NCI-H1105 (cell line): ENCODE measurements around the gene WWOX.
"Not testable (repeated sequence)": the region's sequence is repeated elsewhere in the genome, so short reads cannot be mapped to it uniquely, and the experiment has no call there.

ENCODE experiments used
- DNase-seq: peaks from one replicate; lab custom pipeline; 2025; lab: John Stamatoyannopoulos, UW

Gene WWOX

DNA sequence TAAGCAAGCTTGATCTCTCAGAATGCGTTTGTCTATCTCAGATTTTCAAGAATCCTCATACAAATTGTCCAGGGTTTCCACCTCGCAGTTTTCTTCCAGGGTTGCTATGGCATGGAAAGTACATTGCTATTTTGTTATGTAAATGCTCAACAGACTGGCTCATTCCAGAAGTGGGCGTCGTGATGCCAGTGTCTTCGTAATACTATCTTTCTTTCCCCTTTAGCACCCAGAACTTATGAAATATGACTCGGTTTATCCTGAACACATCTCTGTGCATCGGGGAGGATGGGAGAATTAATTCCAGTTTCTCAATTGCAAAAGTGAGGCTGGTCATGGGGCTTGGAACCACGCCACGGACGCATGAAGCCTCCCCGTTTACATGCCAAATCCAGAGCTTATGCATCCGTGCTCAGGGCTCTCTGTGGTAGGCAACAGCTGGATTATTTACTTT is 405.0 kb downstream of the WWOX start:
- DNase-seq, result no peak

DNA sequence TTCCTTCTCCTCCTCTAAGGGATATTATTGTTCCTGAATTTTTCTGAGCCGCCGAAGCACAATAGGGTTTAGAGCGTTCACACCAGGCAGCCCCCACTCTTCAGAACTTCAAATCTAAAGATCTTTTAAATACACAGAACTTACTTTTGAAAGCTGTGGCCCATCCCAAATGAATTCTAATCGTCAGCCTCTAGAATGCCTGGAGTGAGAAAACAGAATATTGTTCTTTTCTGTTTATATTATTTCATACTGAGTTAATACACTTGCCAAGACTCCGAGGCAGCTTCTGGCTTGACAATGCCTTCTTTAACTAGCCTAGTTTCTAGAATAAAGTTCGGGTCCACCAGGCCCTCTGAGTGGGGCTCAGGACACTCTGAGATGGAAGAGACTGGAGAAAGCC is 405.6 kb downstream of the WWOX start:
- no peak for DNase-seq

GRCh38 chr16:78505544-78506366 is 406.3 kb downstream of the WWOX start:
- no peak for DNase-seq

DNA sequence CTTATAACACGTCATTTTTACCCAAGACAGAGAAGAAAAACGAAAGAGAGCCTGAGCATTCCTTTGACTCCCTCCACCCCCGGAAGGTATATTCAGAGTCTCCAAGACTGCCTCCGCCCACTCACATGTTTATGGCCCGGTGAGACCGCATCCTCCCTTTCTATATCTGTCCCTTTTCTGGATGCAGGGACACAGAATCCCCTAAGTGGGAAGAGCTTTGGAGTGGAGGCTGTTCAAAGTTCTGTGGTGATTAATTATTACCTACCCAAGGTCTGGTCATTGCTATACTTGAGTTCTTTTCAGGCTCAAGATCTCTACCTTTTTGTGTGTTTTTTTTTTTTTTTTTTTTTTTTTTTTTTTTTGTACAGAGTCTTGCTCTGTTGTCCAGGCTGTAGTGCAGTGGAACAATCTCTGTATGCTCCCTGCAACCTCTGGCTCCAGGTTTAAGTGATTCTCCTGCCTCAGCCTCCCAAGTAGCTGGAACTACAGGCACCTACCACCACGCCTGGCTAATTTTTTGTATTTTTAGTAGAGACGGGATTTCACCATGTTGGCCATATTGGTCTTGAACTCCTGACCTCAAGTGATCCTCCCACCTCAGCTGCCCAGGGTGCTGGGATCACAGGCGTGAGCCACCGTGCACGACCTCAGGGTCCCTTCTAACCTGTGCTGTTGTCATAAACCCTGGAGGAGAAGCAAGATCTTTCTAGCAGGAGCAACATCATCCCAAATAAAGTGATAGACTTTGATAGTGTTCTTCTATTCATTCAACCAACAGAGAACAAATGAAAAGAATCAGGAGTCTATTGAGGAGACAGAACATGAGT is 407.1 kb downstream of the WWOX start:
- no peak for DNase-seq

- DNase-seq, result no peak
These were observed 408.1 kb downstream of the WWOX start for GRCh38 chr16:78507576-78507975.

DNA sequence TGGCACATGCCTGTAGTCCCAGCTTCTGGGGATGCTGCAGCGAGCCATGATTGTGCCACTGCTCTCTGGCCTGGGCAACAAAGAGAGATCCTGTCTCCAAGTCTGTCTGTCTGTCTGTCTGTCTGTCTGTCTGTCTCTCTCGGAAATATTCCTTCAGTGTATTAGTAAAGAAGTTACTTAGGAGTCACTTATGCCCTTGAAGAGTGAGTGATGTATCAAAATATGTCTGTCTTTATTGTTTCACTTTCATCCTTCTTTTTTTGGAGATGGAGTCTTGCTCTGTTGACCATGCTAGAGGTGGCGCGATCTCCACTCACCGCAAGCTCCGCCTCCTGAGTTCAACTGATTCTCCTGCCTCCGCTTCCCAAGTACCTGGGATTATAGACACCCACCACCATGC is 410.5 kb downstream of the WWOX start:
- DNase-seq, result no peak

GRCh38 chr16:78510496-78510895 is 411.0 kb downstream of the WWOX start:
- DNase-seq, result no peak

DNA sequence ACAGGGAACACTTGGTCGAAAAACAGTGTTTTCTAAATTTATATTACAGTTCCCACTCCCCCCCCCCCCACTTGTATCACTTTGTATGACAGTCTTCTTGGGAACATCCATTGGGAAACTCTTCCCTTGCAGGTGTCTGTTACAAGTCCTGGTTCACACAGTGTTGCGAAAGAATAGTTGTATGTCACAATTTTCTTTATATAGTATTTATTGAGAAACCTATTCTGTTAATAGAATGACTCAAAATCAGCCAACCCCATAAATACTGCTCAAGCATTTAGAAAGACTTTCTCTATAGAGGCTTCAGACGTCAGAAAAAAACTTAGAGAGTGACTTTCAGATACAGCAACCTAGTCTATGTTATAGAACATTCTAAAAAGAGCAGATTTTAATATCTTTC is 414.4 kb downstream of the WWOX start:
- no peak for DNase-seq

GRCh38 chr16:78514888-78515287 is 415.4 kb downstream of the WWOX start:
- not testable (repeated sequence) for DNase-seq

DNA sequence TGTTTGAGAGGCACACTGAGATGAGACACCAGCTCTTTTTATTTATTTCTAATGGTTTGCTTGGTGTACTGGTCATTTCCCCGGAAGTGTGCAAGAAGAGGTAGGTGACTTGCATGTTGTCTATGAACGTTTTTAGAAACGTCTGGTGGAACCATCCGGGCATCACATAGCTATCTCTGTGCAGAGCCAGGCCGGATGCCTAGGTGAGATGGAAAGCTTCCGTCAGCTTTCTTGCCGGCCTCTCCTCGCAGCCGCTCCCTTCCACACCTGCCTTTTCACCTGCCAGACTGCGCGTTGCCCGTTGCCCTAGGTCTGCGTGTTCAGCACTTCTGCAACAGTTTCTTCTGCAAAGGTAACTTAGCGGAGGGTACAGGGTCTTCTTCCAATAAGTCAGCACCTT is 416.0 kb downstream of the WWOX start:
- DNase-seq, result no peak

DNA sequence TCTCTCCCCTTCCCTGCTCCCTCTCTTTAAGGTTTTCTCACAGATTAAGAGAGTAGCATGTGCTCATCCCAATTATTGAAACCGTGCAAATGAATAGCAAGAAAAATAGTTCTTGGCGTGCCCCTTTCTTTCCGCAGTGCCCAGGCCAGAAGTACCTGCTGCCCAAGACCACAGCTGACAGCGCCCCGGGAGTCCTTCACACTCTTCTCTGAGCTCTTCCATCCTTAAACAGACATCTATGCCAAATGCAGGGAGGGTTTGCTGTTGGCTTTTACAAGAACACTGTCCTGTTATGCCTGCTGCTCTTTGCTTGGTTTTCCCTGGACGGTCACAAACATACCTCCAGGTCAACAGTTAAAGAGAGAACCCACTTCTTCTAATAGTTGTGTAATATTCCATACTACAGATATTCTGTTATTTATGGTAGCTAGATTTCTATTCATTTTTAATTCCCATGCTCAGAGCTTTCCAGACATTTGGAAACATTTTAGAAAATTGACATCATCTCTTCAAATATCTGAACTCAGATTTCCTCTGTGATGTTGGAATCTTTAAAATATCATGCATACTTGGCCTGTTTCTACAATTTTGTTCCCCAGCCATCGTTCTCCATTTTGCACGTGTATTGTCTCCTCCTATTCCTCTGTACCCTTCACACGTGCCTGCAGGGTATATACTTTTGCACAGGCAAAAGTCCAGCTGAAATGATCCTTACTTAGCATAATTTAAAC is 416.7 kb downstream of the WWOX start:
- DNase-seq, result no peak

GRCh38 chr16:78519896-78520295 is 420.4 kb downstream of the WWOX start:
- DNase-seq, result no peak

DNA sequence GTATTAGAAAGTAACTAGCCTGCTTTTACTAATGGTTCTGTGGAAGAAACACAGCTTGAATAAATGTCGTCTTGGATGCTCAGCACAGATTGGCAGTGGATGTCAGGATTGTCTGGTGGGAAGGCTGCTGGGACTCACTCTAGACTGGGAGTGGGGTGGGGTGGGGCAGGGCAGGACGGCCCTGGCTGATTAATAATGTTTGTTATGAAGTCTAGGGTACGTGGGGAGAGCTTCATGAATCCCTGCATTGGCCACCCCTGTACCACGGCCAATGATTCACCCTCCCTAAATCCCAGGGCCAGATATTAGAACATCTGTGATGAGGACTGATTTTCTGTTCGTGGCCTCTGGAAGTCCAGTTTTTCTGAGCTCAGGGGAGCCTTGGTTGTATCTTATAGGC is 421.0 kb downstream of the WWOX start:
- no peak for DNase-seq

GRCh38 chr16:78522327-78522726 is 422.9 kb downstream of the WWOX start:
- no peak for DNase-seq

DNA sequence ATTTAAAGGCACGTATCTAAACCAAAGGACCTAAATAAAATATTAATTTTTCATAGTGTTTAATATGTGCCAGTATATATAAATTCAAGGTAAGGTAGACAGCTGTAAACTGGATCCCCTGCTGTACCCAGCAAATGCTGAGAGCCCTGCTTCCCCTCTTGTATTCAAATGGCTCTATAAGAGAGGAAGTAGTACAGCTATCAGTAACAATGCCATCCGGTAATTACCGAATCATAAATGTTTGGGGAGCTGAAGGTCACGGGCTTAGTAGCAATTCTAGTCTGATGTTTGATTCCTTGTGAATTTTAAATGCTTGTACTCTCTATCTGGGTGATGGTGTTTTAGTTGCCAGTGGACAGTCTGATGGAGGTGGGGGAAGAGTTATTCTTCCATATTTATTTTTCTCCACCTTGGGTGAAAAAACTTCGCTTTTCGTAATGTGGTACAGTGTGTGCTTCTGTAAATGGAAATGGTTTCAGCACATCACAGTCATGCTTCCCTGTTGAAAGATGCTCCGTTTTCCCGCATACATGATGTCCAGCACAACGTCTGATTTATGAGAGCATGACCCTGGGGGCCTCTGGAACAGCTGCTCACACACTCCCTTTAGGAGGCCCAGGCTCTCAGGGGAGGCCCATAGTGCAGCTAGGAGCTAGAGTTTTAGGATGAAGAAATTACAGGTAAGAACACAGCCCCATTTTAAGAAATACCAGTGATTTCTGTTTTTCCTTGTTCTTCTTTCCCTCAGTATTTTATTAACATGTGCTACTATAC is 423.9 kb downstream of the WWOX start:
- DNase-seq, result no peak

GRCh38 chr16:78524066-78524595 is 424.7 kb downstream of the WWOX start:
- DNase-seq, result no peak

GRCh38 chr16:78528265-78528664 is 428.8 kb downstream of the WWOX start:
- no peak for DNase-seq

DNA sequence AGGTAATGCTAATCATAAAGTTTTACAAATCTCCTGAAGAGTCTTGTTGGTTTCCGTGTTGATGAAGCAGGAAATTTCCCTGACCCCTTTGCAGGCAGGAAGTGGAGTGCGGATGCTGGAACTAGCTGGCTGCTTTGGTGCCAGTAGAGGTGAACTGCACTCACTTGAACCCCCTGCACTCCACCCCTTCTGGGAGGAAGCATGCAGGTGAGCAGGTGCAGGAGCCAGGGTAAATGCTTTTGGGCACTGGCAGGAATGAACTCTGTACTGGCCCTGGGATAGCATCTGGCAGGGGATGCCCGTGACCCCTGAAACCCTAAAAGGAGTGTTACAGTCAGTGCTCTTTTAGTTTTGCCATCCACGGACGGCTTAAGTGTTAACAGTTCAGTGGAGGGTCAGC is 430.4 kb downstream of the WWOX start:
- no peak for DNase-seq

GRCh38 chr16:78530283-78530682 is 430.8 kb downstream of the WWOX start:
- DNase-seq, result no peak

GRCh38 chr16:78535098-78535497 is 435.6 kb downstream of the WWOX start:
- no peak for DNase-seq

GRCh38 chr16:78537511-78537910 is 438.1 kb downstream of the WWOX start:
- DNase-seq, result no peak

DNA sequence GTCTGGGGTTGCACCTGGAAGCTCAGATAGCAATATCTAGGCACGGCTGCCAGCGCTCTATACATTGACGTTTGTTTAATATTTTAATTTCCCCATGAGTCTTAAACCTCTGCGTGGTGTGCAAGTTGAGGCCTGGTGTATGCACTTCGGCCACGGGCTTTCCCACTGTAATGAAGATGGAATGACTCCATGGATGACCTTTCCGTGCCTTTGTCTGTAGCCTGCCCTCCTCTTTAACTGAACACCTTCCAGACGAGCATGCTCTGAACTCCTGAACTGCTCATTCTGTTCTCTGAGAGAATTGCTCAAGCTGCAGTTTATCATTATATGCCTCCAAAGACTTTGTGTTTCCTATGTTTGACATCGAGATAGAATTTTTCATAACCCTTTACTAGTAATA is 438.8 kb downstream of the WWOX start:
- no peak for DNase-seq
